ENCODE measurements around the gene PDSS2. TPM values are rescaled to one million over a fixed set of nuclear protein-coding genes. Genes with fewer than 3 reads are reported as not detected.

Gene PDSS2
- total and polyA plus RNA-seq, 2 of the 8 experiments (the other 6 are each of a cell fraction or from before 2014, with no cell fraction given), result 10.7 to 16.1 TPM

- Histone ChIP-seq H2BK120ac (replicated peaks; ENCODE audit: low read depth, low read length) (no peak overlapping the region), H3K9ac (replicated peaks in 1 of 4; ENCODE audit: extremely low read depth in 1 of 4, low read depth in 3 of 4, low read length in 3 of 4) (peak overlapping the region in 3 of 4 experiments; percentile 46 to 59 (median 54); a peak in 6 of 7 replicates), H4K91ac (replicated peaks; ENCODE audit: insufficient read length, low read length) (no peak overlapping the region), H2BK20ac (ENCODE audit: low read length) (no peak overlapping the region), H3K23me2 (ENCODE audit: low read depth, low read length) (peaks cover 9% of the 10 kb centered on the region), H3K36me3 (ENCODE audit: control insufficient read depth in 2 of 4, insufficient read depth in 4 of 4, low read length in 3 of 4) (no peaks in the 10 kb centered on the region), H3K56ac (replicated peaks; ENCODE audit: insufficient read length, low read depth, low read length) (peak overlapping the region; percentile 59), H3K18ac (ENCODE audit: extremely low read depth, low read length) (peak overlapping the region; percentile 95), H2BK12ac (ENCODE audit: low read depth, low read length) (no peak overlapping the region), H4K5ac (ENCODE audit: insufficient read length, low read depth, low read length) (peak overlapping the region; percentile 55), H3K27me3 (replicated peaks in 1 of 4; ENCODE audit: control insufficient read depth in 3 of 4, extremely low read depth in 1 of 4, insufficient read depth in 3 of 4, low read length in 3 of 4) (no peaks in the 10 kb centered on the region), H4K8ac (ENCODE audit: extremely low read depth, insufficient read depth, low read length) (peak overlapping the region; percentile 58; the same call in 1 of the 2 replicates), H3K4ac (replicated peaks; ENCODE audit: insufficient read length, low read depth, low read length) (no peak overlapping the region), H3K27ac (ENCODE audit: low read depth, low read length) (no peak overlapping the region), H3K79me2 (ENCODE audit: control insufficient read depth in 1 of 2, insufficient read depth in 2 of 2, low read length in 2 of 2) (peaks cover 0 to 23% of the 10 kb centered on the region in 2 experiments; a peak in 2 of 4 replicates), H3K14ac (ENCODE audit: insufficient read length) (no peak overlapping the region), H2AFZ (ENCODE audit: low read length) (peak overlapping the region; percentile 90), H3K4me3 (ENCODE audit: extremely low read depth in 1 of 4, insufficient read depth in 2 of 4, low read depth in 3 of 4, low read length in 4 of 4) (peak overlapping the region; percentile 90 to 100 (median 95)), H3K23ac (ENCODE audit: insufficient read length) (no peak overlapping the region), H3K4me1 (replicated peaks in 1 of 4; ENCODE audit: control insufficient read depth in 3 of 4, insufficient read depth in 4 of 4, low read length in 3 of 4) (peaks cover 0 to 3% (median 1%) of the 10 kb centered on the region in 4 experiments; a peak in 2 of 7 replicates), H3K4me2 (ENCODE audit: insufficient read depth in 1 of 2, low read depth in 2 of 2, low read length in 2 of 2) (peak overlapping the region; percentile 82 to 92), H3K79me1 (ENCODE audit: low read depth, low read length) (no peaks in the 10 kb centered on the region; the same call in 1 of the 2 replicates), H3K9me3 (ENCODE audit: insufficient read depth in 2 of 2, low read depth in 1 of 2, low read length in 1 of 2) (no peaks in the 10 kb centered on the region), H2AK5ac (ENCODE audit: low read depth, low read length) (no peak overlapping the region), H2BK15ac (ENCODE audit: low read length) (no peak overlapping the region), H2BK5ac (ENCODE audit: low read depth, low read length) (peak overlapping the region; percentile 71; the same call in 1 of the 2 replicates), H4K20me1 (replicated peaks in 1 of 2; ENCODE audit: control insufficient read depth in 1 of 2, insufficient read depth in 2 of 2, low read length in 2 of 2) (no peaks in the 10 kb centered on the region)
- WGBS, 2 experiments (ENCODE audit: extremely low coverage in 1 of 2, insufficient coverage in 1 of 2, insufficient read length in 1 of 2, insufficient replicate concordance in 2 of 2, low coverage in 1 of 2, low lambda C conversion rate in 2 of 2, missing lambda C conversion rate in 1 of 2), result 32% methylated on average over 22 of the region's 22 CpGs; no CpG with 5 or more reads in 1 of the 2 experiments
- ChIA-PET CTCF (ENCODE audit: partially characterized antibody) (interaction anchor here (0.6 to 2.6 kb wide), 14 partner anchors 8 to 197 kb away, joined by 3 to 15 read pairs (median 5); partner anchors contain the start of gene SOBP), POLR2A (ENCODE audit: partially characterized antibody) (interaction anchor here (0.8 to 3.4 kb wide), 13 partner anchors 8 to 344 kb away, joined by 3 to 26 read pairs (median 3); partner anchors contain the start of genes BEND3 and SOBP)
- FAIRE-seq (no peak), DNase-seq (ENCODE audit: low read depth in 1 of 2, low spot score in 2 of 2) (no peak)
- TF ChIP-seq CBX8 (IDR thresholded peaks at IDR 0.05; ENCODE audit: borderline replicate concordance, low read depth, low read length) (no peak), ASH2L (IDR thresholded peaks at IDR 0.05; ENCODE audit: low read length) (peak; percentile 3), KDM4A (IDR thresholded peaks at IDR 0.05; ENCODE audit: low read depth, low read length, severe bottlenecking) (peak; percentile 8), CHD1 (IDR thresholded peaks at IDR 0.05; ENCODE audit: low read depth, low read length) (no peak), RNF2 (IDR thresholded peaks at IDR 0.05; ENCODE audit: borderline replicate concordance, low read depth, low read length, missing control alignments, poor library complexity, severe bottlenecking) (no peak)
Observed at GRCh38 chr6:107460083-107460631, 793 bp upstream of the PDSS2 start.
